GM12878 (cell line): Measurements from ENCODE around the gene PATL1. TPM values are rescaled to one million over a fixed set of nuclear protein-coding genes. Genes with fewer than 3 reads are reported as not detected.

Experiments used
- ATAC-seq: fragments of 200-7000 bp; cut with Tn5 transposase; 3 replicates; pipeline ENCODE4 v1.9.1; 2020; ENCODE audit warnings: mild to moderate bottlenecking, moderate library complexity
- BruUV-seq: library from RNA; stranded (reverse); fragments of 400-500 nt; replicated peaks from 2 replicates; lab custom pipeline; 2021; lab: Mats Ljungman, UMichigan
- CTCF ChIA-PET: fragments of 300-600 bp; sonication (Branson Sonifier 250); formaldehyde crosslinking; extraction: SDS; loops from one replicate; lab custom pipeline; 2021; ENCODE audit warnings: inconsistent platforms; lab: Yijun Ruan, JAX
- POLR2A ChIA-PET: fragments of 350-600 bp; formaldehyde crosslinking; extraction: SDS; loops from one replicate; lab custom pipeline; 2021; ENCODE audit warnings: inconsistent platforms; lab: Charles Lee
- RAD21 ChIA-PET: fragments of 300-600 bp; sonication (Branson Sonifier 250); formaldehyde crosslinking; loops from one replicate; lab custom pipeline; 2023; ENCODE audit warnings: antibody characterized with exemption; ENCODE audit not compliant: unreplicated experiment; lab: Charles Lee
- SMC1A ChIA-PET: fragments of 300-600 bp; sonication (Branson Sonifier 250); formaldehyde crosslinking; loops from one replicate; lab custom pipeline; 2023; ENCODE audit not compliant: unreplicated experiment, uncharacterized antibody; lab: Charles Lee
- DNase-seq: peaks from one replicate; pipeline ENCODE4 v3.0.0-alpha.2; 2011; ENCODE audit warnings: low read depth, low spot score
- FAIRE-seq: peaks from 3 replicates; lab custom pipeline; 2011; peaks lifted over from hg19 to GRCh38; lab: Jason Lieb, UNC
- H2AFZ ChIP-seq: 2 replicates; pipeline ENCODE4 v1.6.0; 2011; ENCODE audit warnings: low read depth, low read length, control low read depth; ENCODE audit not compliant: control insufficient read depth
- H3K27ac ChIP-seq: 2 replicates; pipeline ENCODE4 v1.5.1; 2011; ENCODE audit warnings: control low read depth; ENCODE audit not compliant: control insufficient read depth, insufficient read depth
- H3K27me3 ChIP-seq, 2 experiments: replicated peaks in 1 of 2; 2 replicates each; pipeline versions ENCODE4 v1.6.0 to v1.6.1; 2011; ENCODE audit warnings: low read length in 1 of 2; ENCODE audit not compliant: control insufficient read depth in 2 of 2, insufficient read depth in 2 of 2
- H3K36me3 ChIP-seq, 2 experiments: 2 replicates each; pipeline ENCODE4 v1.5.1; 2011; ENCODE audit warnings: low read length in 1 of 2; ENCODE audit not compliant: control insufficient read depth in 2 of 2, insufficient read depth in 2 of 2
- H3K4me1 ChIP-seq: 2 replicates; pipeline ENCODE4 v1.6.1; 2011; ENCODE audit warnings: mild to moderate bottlenecking, low read length, moderate library complexity, mixed read lengths; ENCODE audit not compliant: control insufficient read depth, insufficient read depth
- H3K4me2 ChIP-seq: 2 replicates; pipeline ENCODE4 v1.6.0; 2011; ENCODE audit warnings: control low read depth; ENCODE audit not compliant: control insufficient read depth, insufficient read depth
- H3K4me3 ChIP-seq: fragments of 200-600 bp; sonication (generic); 2 replicates; pipeline ENCODE4 v1.5.1; 2016
- H3K79me2 ChIP-seq: 2 replicates; pipeline ENCODE4 v1.6.0; 2011; ENCODE audit warnings: low read length; ENCODE audit not compliant: control insufficient read depth, insufficient read depth
- H3K9ac ChIP-seq: 2 replicates; pipeline ENCODE4 v1.8.0; 2011; ENCODE audit warnings: low read length, control low read depth, mixed read lengths; ENCODE audit not compliant: control insufficient read depth, insufficient read depth
- H3K9me3 ChIP-seq: replicated peaks from 3 replicates; pipeline ENCODE4 v1.5.1; 2011; ENCODE audit warnings: mild to moderate bottlenecking, low read length; ENCODE audit not compliant: control insufficient read depth, insufficient read depth
- H4K20me1 ChIP-seq: 2 replicates; pipeline ENCODE4 v1.6.0; 2011; ENCODE audit not compliant: control insufficient read depth, insufficient read depth
- CHD1 ChIP-seq: IDR thresholded peaks from 2 replicates; pipeline ENCODE4 v1.6.1; 2012; ENCODE audit warnings: low read depth, low read length, improper control_type of control experiment
- PAX5 ChIP-seq: IDR thresholded peaks from 2 replicates; pipeline ENCODE4 v1.6.1; 2011; ENCODE audit warnings: low read depth, low read length, borderline replicate concordance
- POLR2A ChIP-seq: IDR thresholded peaks from 2 replicates; pipeline ENCODE4 v1.6.1; 2011; ENCODE audit warnings: low read depth, mild to moderate bottlenecking, low read length
- SMC3 ChIP-seq: IDR thresholded peaks from 2 replicates; pipeline ENCODE4 v1.6.1; 2011; ENCODE audit warnings: low read length, improper control_type of control experiment, borderline replicate concordance
- TCF7 ChIP-seq: IDR thresholded peaks from 2 replicates; pipeline ENCODE4 v1.6.1; 2014; ENCODE audit warnings: antibody characterized with exemption, borderline replicate concordance
- WGBS: methylation state at CpG from one replicate; pipeline ENCODE4 v1.1.6; 2016; ENCODE audit warnings: low lambda C conversion rate; ENCODE audit not compliant: insufficient replicate concordance, insufficient coverage; ENCODE audit errors: missing lambda C conversion rate; 5-methylcytosine and 5-hydroxymethylcytosine counted together
- in situ Hi-C: fragments of 300-500 bp; cut with MboI; formaldehyde crosslinking; loops from 9 replicates; pipeline ENCODE4 v1.14.3; 2018; ENCODE audit warnings: mixed read lengths
- intact Hi-C: fragments of 100-400 bp; cut with micrococcal nuclease; formaldehyde crosslinking; loops from one replicate; pipeline ENCODE4 v1.14.2; 2022; ENCODE audit not compliant: unreplicated experiment
- polyA plus RNA-seq, 11 experiments: library from polyadenylated mRNA; depleted of rRNA in 4 of 11; unstranded in 6 of 11; stranded (reverse) in 5 of 11; fragments of >200 nt; fragmentation: Nextera tagmentation in 4 of 11; fragmentation: Illumina TruSeq in 1 of 11; extraction: Ambion mirVana in 4 of 11; extraction: Trizol in 1 of 11; gene quantifications; 1 replicate in 1 of 11; 2 replicates in 10 of 11; pipeline versions ENCODE4 v1.2.1 to v1.2.3, GENCODE V29; 2011 to 2016; ENCODE audit warnings: inconsistent platforms in 2 of 11, missing spikeins in 2 of 11, low read depth in 1 of 11
- total RNA-seq, 4 experiments: library from RNA; depleted of rRNA in 3 of 4; stranded (reverse); fragments of >200 nt in 3 of 4; fragmentation: Illumina TruSeq in 1 of 4; extraction: Trizol in 1 of 4; gene quantifications; 2 replicates each; pipeline versions ENCODE4 v1.2.1 to v1.2.3, GENCODE V29; 2013 to 2021

Gene PATL1
- total and polyA plus RNA-seq, 10 of the 15 experiments (the other 5 are each of a cell fraction or from before 2014, with no cell fraction given): 5.3 to 62.0 (median 14.9) TPM

GRCh38 chr11:59707371-59707770, 38.5 kb upstream of the PATL1 start:
- Histone ChIP-seq H3K79me2 (no peaks in the 10 kb centered on the region), H3K9ac (no peak overlapping the region), H3K9me3 (no peaks in the 10 kb centered on the region), H3K4me2 (no peak overlapping the region), H3K27ac (no peak overlapping the region), H3K36me3 (no peaks in the 10 kb centered on the region), H4K20me1 (no peaks in the 10 kb centered on the region), H3K4me1 (no peaks in the 10 kb centered on the region), H3K4me3 (no peak overlapping the region), H2AFZ (no peak overlapping the region), H3K27me3 (no peaks in the 10 kb centered on the region)
- no peak for DNase-seq
- intact Hi-C loops (no loop called here), in situ Hi-C loops (no loop called here)
- no TSS peak for BruUV-seq
- ChIA-PET CTCF (no interaction called here), RAD21 (no interaction called here), SMC1A (interaction anchor here (1.0 kb wide), 1 partner anchor 19 kb away, joined by 3 read pairs; no protein-coding TSS in a partner anchor), POLR2A (interaction anchor here (0.6 kb wide), 1 partner anchor 124 kb away, joined by 8 read pairs; no protein-coding TSS in a partner anchor)
- no peak for ATAC-seq
- TF ChIP-seq PAX5 (no peak), SMC3 (no peak), CHD1 (no peak)
- FAIRE-seq: no peak
- 27% methylated on average over 1 of the region's 1 CpG for WGBS

GRCh38 chr11:59706518-59707285, 37.9 kb upstream of the PATL1 start:
- H4K20me1 ChIP-seq: no peaks in the 10 kb centered on the region
- no peaks in the 10 kb centered on the region for H3K9me3 ChIP-seq
- BruUV-seq: no TSS peak
- TF ChIP-seq POLR2A (no peak), TCF7 (no peak)
- TF ChIP-seq, all 136 proteins: peak for 0
- CTCF ChIA-PET: no interaction called here
- DNase-seq (no peak), ATAC-seq (no peak), FAIRE-seq (no peak)
- H3K27ac ChIP-seq: no peak overlapping the region
- SMC1A ChIA-PET: interaction anchor here (1.0 kb wide), 1 partner anchor 20 kb away, joined by 3 read pairs; no protein-coding TSS in a partner anchor
- WGBS: 71% methylated on average over 5 of the region's 5 CpGs
- no peaks in the 10 kb centered on the region for H3K79me2 ChIP-seq
- no peak overlapping the region for H3K9ac ChIP-seq
- no peak overlapping the region for H2AFZ ChIP-seq
- H3K36me3 ChIP-seq: no peaks in the 10 kb centered on the region
- H3K4me2 ChIP-seq: no peak overlapping the region
- no peaks in the 10 kb centered on the region for H3K27me3 ChIP-seq
- POLR2A ChIA-PET: no interaction called here
- RAD21 ChIA-PET: no interaction called here
- intact Hi-C loops (no loop called here), in situ Hi-C loops (no loop called here)
- no peaks in the 10 kb centered on the region for H3K4me1 ChIP-seq
- H3K4me3 ChIP-seq: no peak overlapping the region
